GM21526 (cell line): Measurements from ENCODE around the gene ROBO4.

Experiments used
- ATAC-seq: cut with Tn5 transposase; IDR thresholded peaks from one replicate; pipeline ENCODE4 v1.9.1; 2021; ENCODE audit warnings: moderate library complexity; ENCODE audit not compliant: unreplicated experiment, low FRiP score

The ROBO4 gene

GRCh38 chr11:124897674-124898262 is at the start of gene ROBO4:
Gene ROBO4, minus strand, starts transcription at chr11:124897865. Its CDS starts 70 bp downstream, at chr11:124897795.
- ATAC-seq = no peak

GRCh38 chr11:124946735-124947141 is 49.1 kb upstream of the ROBO4 start:
- ATAC-seq = no peak

- ATAC-seq = no peak
Observed at GRCh38 chr11:124945826-124946225, 48.2 kb upstream of the ROBO4 start.

- ATAC-seq = no peak
Observed at GRCh38 chr11:124944565-124944964, 46.9 kb upstream of the ROBO4 start.

- ATAC-seq = no peak
Observed at GRCh38 chr11:124943741-124944140, 46.1 kb upstream of the ROBO4 start.

- ATAC-seq = no peak
Observed at GRCh38 chr11:124943254-124943616, 45.6 kb upstream of the ROBO4 start.

- no peak for ATAC-seq
Observed at GRCh38 chr11:124942466-124943253, 45.0 kb upstream of the ROBO4 start.

GRCh38 chr11:124941703-124942102 is 44.0 kb upstream of the ROBO4 start:
- no peak for ATAC-seq

- ATAC-seq = no peak
Observed at GRCh38 chr11:124938970-124939369, 41.3 kb upstream of the ROBO4 start.

GRCh38 chr11:124938206-124938765 is 40.6 kb upstream of the ROBO4 start:
- ATAC-seq = no peak

- ATAC-seq = no peak
Observed at GRCh38 chr11:124937336-124937935, 39.8 kb upstream of the ROBO4 start.

GRCh38 chr11:124935548-124936514 is 38.2 kb upstream of the ROBO4 start, which contains the start of gene HEPACAM:
Gene HEPACAM, minus strand, starts transcription at chr11:124936047. Its CDS starts 41 bp downstream, at chr11:124936006.
- ATAC-seq = no peak

GRCh38 chr11:124934862-124935547 is 37.3 kb upstream of the ROBO4 start:
- ATAC-seq = no peak

GRCh38 chr11:124930799-124931198 is 33.1 kb upstream of the ROBO4 start:
- peak; percentile 90 for ATAC-seq

- no peak for ATAC-seq
Observed at GRCh38 chr11:124928942-124929665, 31.4 kb upstream of the ROBO4 start.

- ATAC-seq = no peak
Observed at GRCh38 chr11:124923296-124923695, 25.6 kb upstream of the ROBO4 start.

- ATAC-seq = no peak
Observed at GRCh38 chr11:124922831-124923230, 25.2 kb upstream of the ROBO4 start.

- ATAC-seq = no peak
Observed at GRCh38 chr11:124920870-124921609, 23.4 kb upstream of the ROBO4 start.
